ENCODE measurements around the gene ARHGAP9.
"Not testable (repeated sequence)": the region's sequence is repeated elsewhere in the genome, so short reads cannot be mapped to it uniquely, and the experiment has no call there.

Gene ARHGAP9

GRCh38 chr12:57456737-57457490, 22.8 kb downstream of the ARHGAP9 start:
- DNase-seq (ENCODE audit: low read depth): no peak

GRCh38 chr12:57456145-57456700, 23.4 kb downstream of the ARHGAP9 start:
- DNase-seq (ENCODE audit: low read depth): no peak

- DNase-seq (ENCODE audit: low read depth): no peak
Measured at GRCh38 chr12:57455374-57456144, 24.1 kb downstream of the ARHGAP9 start.

GRCh38 chr12:57454566-57455373, 24.9 kb downstream of the ARHGAP9 start, which contains the start of gene INHBE:
TSS of gene INHBE (plus strand) at chr12:57455307. CDS start at chr12:57455537, 230 bp downstream.
- peak; percentile 83 for DNase-seq (ENCODE audit: low read depth)

GRCh38 chr12:57454213-57454565, 25.5 kb downstream of the ARHGAP9 start:
- no peak for DNase-seq (ENCODE audit: low read depth)

GRCh38 chr12:57452937-57453509, 26.6 kb downstream of the ARHGAP9 start:
- peak; percentile 54 for DNase-seq (ENCODE audit: low read depth)

- peak; percentile 42 for DNase-seq (ENCODE audit: low read depth)
Measured at GRCh38 chr12:57452181-57452936, 27.3 kb downstream of the ARHGAP9 start.

GRCh38 chr12:57451233-57451778, 28.4 kb downstream of the ARHGAP9 start:
- DNase-seq (ENCODE audit: low read depth): no peak

GRCh38 chr12:57450057-57450456, 29.6 kb downstream of the ARHGAP9 start:
- no peak for DNase-seq (ENCODE audit: low read depth)

GRCh38 chr12:57449375-57449774, 30.3 kb downstream of the ARHGAP9 start:
- no peak for DNase-seq (ENCODE audit: low read depth)

GRCh38 chr12:57448669-57449068, 31.0 kb downstream of the ARHGAP9 start:
- no peak for DNase-seq (ENCODE audit: low read depth)

- no peak for DNase-seq (ENCODE audit: low read depth)
Measured at GRCh38 chr12:57446292-57446960, 33.2 kb downstream of the ARHGAP9 start.

GRCh38 chr12:57444744-57445143, 34.9 kb downstream of the ARHGAP9 start:
- no peak for DNase-seq (ENCODE audit: low read depth)

GRCh38 chr12:57444337-57444736, 35.3 kb downstream of the ARHGAP9 start:
- DNase-seq (ENCODE audit: low read depth): not testable (repeated sequence)

- DNase-seq (ENCODE audit: low read depth): no peak
Measured at GRCh38 chr12:57441846-57442427, 37.7 kb downstream of the ARHGAP9 start.

GRCh38 chr12:57441393-57441792, 38.3 kb downstream of the ARHGAP9 start:
- not testable (repeated sequence) for DNase-seq (ENCODE audit: low read depth)

GRCh38 chr12:57439762-57440266, 39.9 kb downstream of the ARHGAP9 start:
- no peak for DNase-seq (ENCODE audit: low read depth)

GRCh38 chr12:57438400-57438799, 41.3 kb downstream of the ARHGAP9 start:
- no peak for DNase-seq (ENCODE audit: low read depth)

- no peak for DNase-seq (ENCODE audit: low read depth)
Measured at GRCh38 chr12:57435293-57435692, 44.4 kb downstream of the ARHGAP9 start.
